ENCODE data around the gene TSHZ2. TPM values are rescaled to one million over a fixed set of nuclear protein-coding genes. Genes with fewer than 3 reads are reported as not detected.

The TSHZ2 gene
- total and polyA plus RNA-seq, 2 of the 4 experiments (the other 2 are of a cell fraction), result under 0.01 to 0.02 TPM

GRCh38 chr20:53013183-53013582 is 41.0 kb downstream of the TSHZ2 start:
- no peak overlapping the region for H3K4ac ChIP-seq (ENCODE audit: low read depth, low read length)
- no peak overlapping the region for H2AFZ ChIP-seq (replicated peaks; ENCODE audit: low read length, poor library complexity)
- no peak overlapping the region for H3K14ac ChIP-seq (replicated peaks; ENCODE audit: low read depth, low read length)
- H3K36me3 ChIP-seq (ENCODE audit: control insufficient read depth, insufficient read depth, low read length), result no peaks in the 10 kb centered on the region
- no peak for TF ChIP-seq USF2 (IDR thresholded peaks at IDR 0.05; ENCODE audit: low read depth, low read length)
- no peak for TF ChIP-seq SMC3 (IDR thresholded peaks at IDR 0.05; ENCODE audit: low read depth, low read length)
- no peak for TF ChIP-seq MAZ (IDR thresholded peaks at IDR 0.05; ENCODE audit: borderline replicate concordance, low read depth, low read length)
- TF ChIP-seq CEBPB (IDR thresholded peaks at IDR 0.05; ENCODE audit: low read depth, low read length), result no peak
- TF ChIP-seq POLR2A (IDR thresholded peaks at IDR 0.05; ENCODE audit: low read depth, low read length), result no peak
- no peak for TF ChIP-seq RCOR1 (IDR thresholded peaks at IDR 0.05; ENCODE audit: insufficient replicate concordance, low read length)
- H2BK120ac ChIP-seq (ENCODE audit: low read depth, low read length), result no peak overlapping the region
- H3K4me3 ChIP-seq (ENCODE audit: insufficient read depth, low read depth, low read length), result no peak overlapping the region
- no peak overlapping the region for H3K23ac ChIP-seq (ENCODE audit: low read depth, low read length)
- H2BK5ac ChIP-seq (ENCODE audit: low read depth, low read length, poor library complexity, severe bottlenecking), result no peak overlapping the region
- no TSS peak for BruUV-seq (replicated peaks)
- WGBS, 2 experiments (ENCODE audit: extremely low coverage in 2 of 2, insufficient read length in 1 of 2), result no CpG with 5 or more reads among the region's 2 CpGs
- dilution Hi-C loops (cut with HindIII; ENCODE audit: low sequenced_read_pairs, unreplicated experiment) (no loop called here), in situ Hi-C loops (cut with MboI; ENCODE audit: low sequenced_read_pairs) (no loop called here), intact Hi-C loops (cut with micrococcal nuclease) (no loop called here)
- no peaks in the 10 kb centered on the region for H3K4me1 ChIP-seq (ENCODE audit: control insufficient read depth, insufficient read depth, low read length)
- no peak overlapping the region for H3K9ac ChIP-seq (ENCODE audit: low read depth, low read length)
- H3K27me3 ChIP-seq (ENCODE audit: control insufficient read depth, insufficient read depth, low read length), result no peaks in the 10 kb centered on the region
- no peak overlapping the region for H3K27ac ChIP-seq (ENCODE audit: insufficient read depth, low read length)
- no peak overlapping the region for H3K4me2 ChIP-seq (ENCODE audit: low read depth, low read length)
- DNase-seq (no peak), ATAC-seq (ENCODE audit: low read depth) (no peak)
- H3K9me1 ChIP-seq (ENCODE audit: insufficient read depth, low read length), result no peaks in the 10 kb centered on the region
- no peak overlapping the region for H3K18ac ChIP-seq (ENCODE audit: low read depth, low read length)
- no peak overlapping the region for H2AK9ac ChIP-seq (replicated peaks; ENCODE audit: low read depth, low read length, poor library complexity)
- no peak overlapping the region for H4K8ac ChIP-seq (ENCODE audit: low read depth in 2 of 2, low read length in 2 of 2)
- ChIA-PET CTCF (interaction anchor here (0.6 kb wide), 1 partner anchor 631 kb away, joined by 3 read pairs; no protein-coding TSS in a partner anchor), POLR2A (ENCODE audit: unreplicated experiment) (no interaction called here)
- no peaks in the 10 kb centered on the region for H4K20me1 ChIP-seq (ENCODE audit: insufficient read depth, low read length)
- no peak overlapping the region for H2BK15ac ChIP-seq (ENCODE audit: low read depth, low read length)
- H2AK5ac ChIP-seq (ENCODE audit: low read depth, low read length), result no peak overlapping the region
- 0 out of 2 replicates have a peak, but pooled peaks cover 6% of the 10 kb centered on the region for H3K9me3 ChIP-seq (ENCODE audit: control insufficient read depth, insufficient read depth, low read length)
- no peaks in the 10 kb centered on the region for H3K79me1 ChIP-seq (ENCODE audit: low read depth in 1 of 2, low read length in 2 of 2)
- H3K56ac ChIP-seq (ENCODE audit: extremely low read depth, insufficient read depth, low read length), result no peak overlapping the region
- H2BK20ac ChIP-seq (ENCODE audit: low read depth, low read length), result no peak overlapping the region
- no peak overlapping the region for H4K91ac ChIP-seq (ENCODE audit: insufficient read depth, low read depth, low read length)
- H4K5ac ChIP-seq (ENCODE audit: low read depth, low read length), result no peak overlapping the region

All from IMR-90 (cell line).